Subcutaneous adipose tissue (tissue), 4 donors: ENCODE results near the gene SMURF1. TPM values are rescaled to one million over a fixed set of nuclear protein-coding genes. Genes with fewer than 3 reads are reported as not detected.

Experiments
- total RNA-seq, 4 donors: library from RNA; depleted of rRNA; stranded (reverse); fragments of >200 nt; gene quantifications; one replicate each; pipeline ENCODE4 v1.1.0, GENCODE V29; 2016
- TF ChIP-seq, protein P1 (sequence below): fragments of 450-650 bp; IDR thresholded peaks from one replicate; pipeline ENCODE4 v1.5.1; 2016; ENCODE audit warnings: low read depth, mild to moderate bottlenecking, control low read depth, antibody characterized with exemption, moderate library complexity

SMURF1 gene
- total RNA-seq, 4 donors from 2014 or later, result 24.0 to 49.4 (median 25.2) TPM

DNA sequence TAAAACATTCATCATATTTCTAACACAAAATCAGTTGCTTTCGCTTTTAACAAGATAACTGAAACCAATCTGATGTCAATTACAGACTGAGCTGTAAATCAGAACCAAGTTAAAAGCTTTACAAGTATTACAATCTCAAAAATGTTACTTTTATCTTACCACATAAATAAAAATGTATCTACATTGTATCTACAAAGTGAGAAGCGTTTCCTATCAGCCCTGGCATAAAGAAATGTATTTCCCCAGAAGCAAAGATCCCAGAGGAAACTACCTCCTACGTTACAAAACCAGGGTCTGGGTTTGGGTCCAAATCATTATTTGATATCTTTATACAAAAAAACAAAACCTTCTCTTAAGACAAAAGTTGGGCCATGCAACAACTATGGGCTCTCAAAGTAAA lies 2.6 kb downstream of the SMURF1 start:
- TF ChIP-seq, protein P1, sequence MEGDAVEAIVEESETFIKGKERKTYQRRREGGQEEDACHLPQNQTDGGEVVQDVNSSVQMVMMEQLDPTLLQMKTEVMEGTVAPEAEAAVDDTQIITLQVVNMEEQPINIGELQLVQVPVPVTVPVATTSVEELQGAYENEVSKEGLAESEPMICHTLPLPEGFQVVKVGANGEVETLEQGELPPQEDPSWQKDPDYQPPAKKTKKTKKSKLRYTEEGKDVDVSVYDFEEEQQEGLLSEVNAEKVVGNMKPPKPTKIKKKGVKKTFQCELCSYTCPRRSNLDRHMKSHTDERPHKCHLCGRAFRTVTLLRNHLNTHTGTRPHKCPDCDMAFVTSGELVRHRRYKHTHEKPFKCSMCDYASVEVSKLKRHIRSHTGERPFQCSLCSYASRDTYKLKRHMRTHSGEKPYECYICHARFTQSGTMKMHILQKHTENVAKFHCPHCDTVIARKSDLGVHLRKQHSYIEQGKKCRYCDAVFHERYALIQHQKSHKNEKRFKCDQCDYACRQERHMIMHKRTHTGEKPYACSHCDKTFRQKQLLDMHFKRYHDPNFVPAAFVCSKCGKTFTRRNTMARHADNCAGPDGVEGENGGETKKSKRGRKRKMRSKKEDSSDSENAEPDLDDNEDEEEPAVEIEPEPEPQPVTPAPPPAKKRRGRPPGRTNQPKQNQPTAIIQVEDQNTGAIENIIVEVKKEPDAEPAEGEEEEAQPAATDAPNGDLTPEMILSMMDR, result no peak

GRCh38 chr7:99140813-99141212 lies 3.1 kb downstream of the SMURF1 start:
- TF ChIP-seq, protein P1, result no peak

- TF ChIP-seq, protein P1, result no peak
Observed at GRCh38 chr7:99139036-99139435, 4.9 kb downstream of the SMURF1 start.

DNA sequence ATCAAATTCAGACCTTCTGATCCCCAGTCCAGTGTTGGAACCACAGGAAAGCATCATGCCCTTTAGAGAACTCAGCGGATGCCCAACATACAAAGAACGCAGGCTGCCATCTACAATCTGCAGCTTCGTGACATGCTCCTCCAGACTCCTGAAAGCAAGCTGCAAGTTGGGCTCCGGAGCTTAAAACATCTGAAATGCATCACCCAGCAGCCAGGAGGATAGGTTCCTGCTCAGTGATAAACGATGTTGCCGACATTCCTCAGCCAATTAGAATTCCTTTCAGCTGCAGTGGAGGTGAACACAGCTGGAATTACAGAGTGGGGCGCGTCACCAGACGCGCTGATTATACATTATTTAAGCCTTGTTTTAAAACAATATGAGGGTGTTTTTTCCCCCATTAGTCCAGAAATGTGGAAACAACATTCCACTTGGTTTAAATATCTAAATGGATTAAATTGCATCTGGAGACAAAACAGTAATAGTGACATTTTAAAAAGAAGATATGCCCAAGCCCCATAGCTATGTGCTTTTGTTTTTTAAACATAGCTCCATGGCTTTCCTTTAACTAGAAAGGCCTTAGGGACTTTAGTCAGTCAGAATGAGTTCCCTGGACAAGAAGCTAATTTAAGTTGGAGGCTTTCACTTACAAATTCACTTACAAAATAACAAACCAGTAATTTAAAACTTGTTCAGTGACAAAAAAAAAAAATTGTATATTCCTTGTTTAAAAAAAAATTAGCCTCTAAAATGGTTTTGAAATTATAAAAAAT lies 6.3 kb downstream of the SMURF1 start:
- TF ChIP-seq, protein P1, result no peak

- TF ChIP-seq, protein P1, result no peak
Observed at GRCh38 chr7:99135938-99136337, 8.0 kb downstream of the SMURF1 start.

DNA sequence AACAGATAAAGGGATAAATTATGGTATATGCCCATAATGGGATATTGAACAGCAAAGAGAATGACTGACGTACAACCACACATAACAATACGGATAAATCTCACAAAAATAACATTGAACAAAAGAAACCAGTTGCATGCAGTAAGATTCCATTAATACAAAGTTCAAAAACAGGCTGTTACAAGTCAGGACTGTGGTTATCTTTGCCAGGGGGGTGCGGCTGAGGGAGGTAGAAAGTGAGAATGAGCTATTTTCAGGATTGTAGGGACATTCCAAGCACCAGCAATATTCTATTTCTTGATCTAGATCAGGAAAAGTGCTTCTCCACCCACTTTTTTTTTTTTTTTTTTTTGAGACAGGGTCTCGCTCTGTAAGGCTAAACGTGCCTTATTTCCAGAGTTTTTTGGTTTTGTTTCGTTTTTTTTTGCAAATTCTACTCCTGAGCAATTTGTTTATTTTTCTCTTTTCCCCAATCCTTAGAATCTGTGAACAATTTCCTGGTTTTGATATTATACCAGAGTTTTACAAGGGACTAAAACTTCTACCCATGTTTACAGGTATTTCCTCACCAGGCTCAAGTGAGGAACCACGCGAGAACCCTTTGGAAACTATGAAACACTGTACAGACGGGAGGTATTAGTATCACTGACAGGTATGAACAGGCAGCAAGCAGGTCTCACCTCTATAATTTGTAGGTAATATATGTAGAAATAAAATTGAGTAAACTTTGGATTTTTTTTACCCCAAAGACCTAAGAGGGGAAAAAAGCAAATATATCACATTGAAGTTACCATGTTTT lies 9.9 kb downstream of the SMURF1 start:
- TF ChIP-seq, protein P1, result no peak

- TF ChIP-seq, protein P1, result no peak
Observed at GRCh38 chr7:99132595-99133321, 11.2 kb downstream of the SMURF1 start.
